Gastroesophageal sphincter (tissue), 4 donors: ENCODE measurements around the gene CHST15. TPM values are rescaled to one million over a fixed set of nuclear protein-coding genes. Genes with fewer than 3 reads are reported as not detected.

Source experiments
- ATAC-seq: fragments of 150-250 bp; one replicate; pipeline ENCODE4 v1.9.1; 2016; ENCODE audit warnings: mild to moderate bottlenecking, moderate library complexity
- H3K27ac ChIP-seq, 4 donors: fragments of 200-600 bp; sonication (generic) in 3 of 4; 1 replicate in 3 of 4; 2 replicates in 1 of 4; pipeline ENCODE4 v1.5.1; 2016 to 2019
- H3K27me3 ChIP-seq: fragments of 200-600 bp; sonication (generic); one replicate; pipeline ENCODE4 v1.5.1; 2019
- H3K36me3 ChIP-seq, 2 donors: fragments of 200-600 bp; sonication (generic); one replicate each; pipeline ENCODE4 v1.5.1; 2019; ENCODE audit warnings: control low read depth in 1 of 2
- H3K4me1 ChIP-seq, 3 donors: fragments of 200-600 bp; sonication (generic); 1 replicate in 2 of 3; 2 replicates in 1 of 3; pipeline ENCODE4 v1.5.1; 2016 to 2019; ENCODE audit warnings: control low read depth in 2 of 3
- H3K4me3 ChIP-seq, 2 donors: fragments of 200-600 bp; sonication (generic); one replicate each; pipeline ENCODE4 v1.5.1; 2019; ENCODE audit warnings: mild to moderate bottlenecking in 1 of 2, moderate library complexity in 1 of 2
- H3K9me3 ChIP-seq, 3 donors: fragments of 200-600 bp; sonication (generic); one replicate each; pipeline ENCODE4 v1.5.1; 2017 to 2019; ENCODE audit warnings: control low read depth in 2 of 3
- EP300 ChIP-seq: sonication (generic); formaldehyde crosslinking; IDR thresholded peaks from one replicate; pipeline ENCODE4 v1.6.1; 2017; ENCODE audit warnings: antibody characterized with exemption, mild to moderate bottlenecking
- POLR2A ChIP-seq, 2 donors: fragments of 450-650 bp; IDR thresholded peaks; one replicate each; pipeline ENCODE4 v1.6.1; 2017; ENCODE audit warnings: antibody characterized with exemption in 2 of 2, mild to moderate bottlenecking in 2 of 2, moderate library complexity in 1 of 2
- POLR2AphosphoS5 ChIP-seq: sonication (generic); formaldehyde crosslinking; IDR thresholded peaks from one replicate; pipeline ENCODE4 v1.6.1; 2017; ENCODE audit warnings: antibody characterized with exemption
- WGBS, 2 donors: methylation state at CpG; one replicate each; pipeline ENCODE4 v1.1.5; 2018; ENCODE audit warnings: low coverage in 1 of 2; 5-methylcytosine and 5-hydroxymethylcytosine counted together
- total RNA-seq, 4 donors: library from RNA; depleted of rRNA; stranded (reverse); fragments of >200 nt; gene quantifications; one replicate each; pipeline ENCODE4 v1.1.0, GENCODE V29; 2016
- TF ChIP-seq, protein P1 (sequence below), 4 experiments: fragments of 200-600 bp in 2 of 4; fragments of 450-650 bp in 2 of 4; sonication (generic) in 1 of 4; IDR thresholded peaks; one replicate each; pipeline ENCODE4 v1.5.1; 2017 to 2019; ENCODE audit warnings: antibody characterized with exemption in 4 of 4, mild to moderate bottlenecking in 2 of 4, moderate library complexity in 2 of 4

The CHST15 gene
- total RNA-seq, 4 donors from 2014 or later, result 63.5 to 87.5 (median 74.3) TPM

DNA sequence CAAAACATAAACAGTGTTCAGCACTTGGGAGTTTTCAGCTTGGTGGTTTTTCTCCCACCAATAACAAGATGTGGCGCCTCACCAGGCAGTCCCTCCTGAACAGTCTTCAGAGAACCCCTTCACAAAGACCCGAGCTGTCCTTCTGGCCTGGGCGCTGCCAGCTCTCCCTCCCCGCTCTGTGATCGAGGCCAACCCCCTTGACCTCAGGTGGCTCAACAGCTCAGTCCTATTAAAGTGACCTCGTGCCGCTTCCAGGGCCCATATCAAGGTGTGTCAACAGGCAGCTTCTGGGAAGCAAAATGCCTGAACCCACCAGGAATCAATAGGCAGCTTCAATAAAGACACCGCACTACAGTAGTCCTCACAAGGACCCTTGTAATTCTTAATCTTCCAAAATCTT, 63.3 kb downstream of the CHST15 start:
- H3K27ac ChIP-seq, result peak overlapping the region in 3 of 4 donors; percentile 29 to 81 (median 70)
- peaks cover 0 to 98% (median 33%) of the 10 kb centered on the region in 3 donors for H3K4me1 ChIP-seq
- no peak overlapping the region for H3K4me3 ChIP-seq
- no peak for ATAC-seq
- no peaks in the 10 kb centered on the region for H3K27me3 ChIP-seq
- no peaks in the 10 kb centered on the region for H3K9me3 ChIP-seq
- TF ChIP-seq EP300 (no peak), POLR2AphosphoS5 (no peak), POLR2A (IDR thresholded peaks at IDR 0.05) (no peak)
- peaks cover 0 to 40% of the 10 kb centered on the region in 2 donors for H3K36me3 ChIP-seq
- 90 to 100% methylated on average over 1 to 2 of the region's 8 CpGs for WGBS, 2 donors

DNA sequence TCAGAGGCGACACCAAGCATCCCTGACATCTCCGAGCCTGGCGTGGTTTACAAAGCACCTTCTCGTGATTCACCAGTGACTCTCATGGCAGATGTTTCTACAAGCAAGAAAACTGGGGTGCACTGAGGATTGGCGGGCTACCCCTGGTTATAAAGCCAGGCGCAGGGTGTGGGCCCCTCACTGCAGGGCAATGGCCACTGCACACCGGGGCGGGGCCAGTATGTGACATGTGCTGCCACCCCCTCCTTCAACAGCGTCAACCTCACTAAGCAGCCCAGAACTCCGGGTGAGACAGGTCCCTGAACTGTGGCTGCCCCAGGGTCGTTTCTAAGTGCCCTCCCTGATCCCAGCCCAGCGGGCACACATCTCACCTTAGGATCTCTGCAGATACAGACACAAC, 63.8 kb downstream of the CHST15 start:
- TF ChIP-seq POLR2A (IDR thresholded peaks at IDR 0.05), result no peak
- no peak for TF ChIP-seq POLR2AphosphoS5
- TF ChIP-seq EP300, result no peak
- TF ChIP-seq, protein P1, sequence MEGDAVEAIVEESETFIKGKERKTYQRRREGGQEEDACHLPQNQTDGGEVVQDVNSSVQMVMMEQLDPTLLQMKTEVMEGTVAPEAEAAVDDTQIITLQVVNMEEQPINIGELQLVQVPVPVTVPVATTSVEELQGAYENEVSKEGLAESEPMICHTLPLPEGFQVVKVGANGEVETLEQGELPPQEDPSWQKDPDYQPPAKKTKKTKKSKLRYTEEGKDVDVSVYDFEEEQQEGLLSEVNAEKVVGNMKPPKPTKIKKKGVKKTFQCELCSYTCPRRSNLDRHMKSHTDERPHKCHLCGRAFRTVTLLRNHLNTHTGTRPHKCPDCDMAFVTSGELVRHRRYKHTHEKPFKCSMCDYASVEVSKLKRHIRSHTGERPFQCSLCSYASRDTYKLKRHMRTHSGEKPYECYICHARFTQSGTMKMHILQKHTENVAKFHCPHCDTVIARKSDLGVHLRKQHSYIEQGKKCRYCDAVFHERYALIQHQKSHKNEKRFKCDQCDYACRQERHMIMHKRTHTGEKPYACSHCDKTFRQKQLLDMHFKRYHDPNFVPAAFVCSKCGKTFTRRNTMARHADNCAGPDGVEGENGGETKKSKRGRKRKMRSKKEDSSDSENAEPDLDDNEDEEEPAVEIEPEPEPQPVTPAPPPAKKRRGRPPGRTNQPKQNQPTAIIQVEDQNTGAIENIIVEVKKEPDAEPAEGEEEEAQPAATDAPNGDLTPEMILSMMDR (IDR thresholded peaks at IDR 0.05), result no peak
- ATAC-seq, result no peak
- no CpG with 5 or more reads among the region's 12 CpGs for WGBS, 2 donors
- Histone ChIP-seq H3K36me3 (peaks cover 0 to 38% of the 10 kb centered on the region in 2 donors), H3K9me3 (no peaks in the 10 kb centered on the region), H3K4me3 (no peak overlapping the region), H3K27ac (peak overlapping the region in 3 of 4 donors; percentile 29 to 81 (median 70)), H3K4me1 (peaks cover 0 to 99% (median 33%) of the 10 kb centered on the region in 3 donors), H3K27me3 (no peaks in the 10 kb centered on the region)

DNA sequence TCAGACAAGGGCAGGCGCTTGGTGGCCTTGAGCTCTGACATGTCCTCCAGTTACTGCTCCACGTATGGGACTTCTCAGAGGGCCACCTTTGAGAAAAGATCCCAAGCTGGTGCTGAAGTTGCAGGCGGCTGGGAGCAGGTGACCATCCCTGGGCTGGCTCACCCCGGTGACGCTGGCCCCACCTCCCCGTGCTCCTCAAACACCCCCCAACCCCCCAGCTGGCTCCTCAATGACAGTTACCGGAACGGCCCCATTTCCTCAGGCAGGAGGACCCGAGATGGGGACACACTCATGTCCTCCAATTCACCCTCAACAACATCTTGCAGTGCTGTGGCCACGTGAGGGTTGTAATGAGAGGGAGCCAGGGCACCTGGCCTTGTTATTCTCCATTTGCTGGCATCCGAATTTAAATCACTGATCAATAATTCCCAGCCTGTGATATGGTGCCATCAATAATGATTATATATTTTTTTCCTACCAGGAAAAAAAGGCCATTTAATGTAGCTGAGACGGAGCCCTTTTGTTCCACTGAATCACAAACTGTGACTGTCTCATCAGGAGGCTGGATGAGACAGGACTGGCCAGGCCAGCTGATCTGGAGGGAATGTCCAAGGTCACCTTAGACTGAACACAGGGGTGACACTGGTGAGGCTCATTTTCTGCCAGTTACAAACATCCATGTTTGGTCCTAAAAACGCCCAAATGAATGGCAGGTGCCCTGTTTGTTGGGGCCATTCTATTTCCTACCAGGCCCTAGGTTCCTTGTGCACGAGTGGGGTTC, 64.5 kb downstream of the CHST15 start:
- Histone ChIP-seq H3K4me3 (no peak overlapping the region), H3K27ac (peak overlapping the region in 2 of 4 donors; percentile 70 to 81), H3K9me3 (no peaks in the 10 kb centered on the region), H3K4me1 (peaks cover 0 to 97% (median 33%) of the 10 kb centered on the region in 3 donors), H3K36me3 (peaks cover 0 to 38% of the 10 kb centered on the region in 2 donors), H3K27me3 (no peaks in the 10 kb centered on the region)
- TF ChIP-seq POLR2A (IDR thresholded peaks at IDR 0.05) (no peak), POLR2AphosphoS5 (no peak), EP300 (no peak)
- TF ChIP-seq, protein P1 (IDR thresholded peaks at IDR 0.05), result no peak
- ATAC-seq, result no peak
- WGBS, 2 donors, result 78 to 100% methylated on average over 2 to 3 of the region's 14 CpGs

DNA sequence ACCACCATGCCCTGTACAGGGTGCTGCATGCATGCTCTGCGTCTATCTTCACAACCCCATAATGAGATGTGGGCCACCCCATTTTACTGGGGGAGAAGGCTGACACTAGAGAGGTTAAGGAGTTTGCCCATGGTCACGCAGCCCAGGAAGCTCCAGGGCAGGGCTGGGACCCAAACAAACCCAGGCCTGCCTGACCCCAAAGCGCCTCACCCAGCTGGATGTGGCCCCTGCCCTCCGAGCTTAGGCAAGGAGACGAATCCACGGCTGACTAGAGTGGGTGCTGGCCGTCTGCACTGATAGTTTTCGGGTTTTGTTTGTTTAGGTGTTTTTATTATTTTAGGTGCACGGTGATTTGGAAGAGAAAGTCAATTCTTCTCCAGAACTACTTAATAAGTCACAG, 65.7 kb downstream of the CHST15 start:
- WGBS, 2 donors, result 67 to 78% methylated on average over 3 to 4 of the region's 9 CpGs
- peaks cover 0 to 84% (median 23%) of the 10 kb centered on the region in 3 donors for H3K4me1 ChIP-seq
- TF ChIP-seq, protein P1 (IDR thresholded peaks at IDR 0.05), result no peak
- TF ChIP-seq EP300, result no peak
- H3K9me3 ChIP-seq, result no peaks in the 10 kb centered on the region
- peak overlapping the region in 3 of 4 donors; percentile 63 to 74 (median 64) for H3K27ac ChIP-seq
- H3K4me3 ChIP-seq, result no peak overlapping the region
- H3K27me3 ChIP-seq, result no peaks in the 10 kb centered on the region
- no peak for ATAC-seq
- peaks cover 0 to 38% of the 10 kb centered on the region in 2 donors for H3K36me3 ChIP-seq

DNA sequence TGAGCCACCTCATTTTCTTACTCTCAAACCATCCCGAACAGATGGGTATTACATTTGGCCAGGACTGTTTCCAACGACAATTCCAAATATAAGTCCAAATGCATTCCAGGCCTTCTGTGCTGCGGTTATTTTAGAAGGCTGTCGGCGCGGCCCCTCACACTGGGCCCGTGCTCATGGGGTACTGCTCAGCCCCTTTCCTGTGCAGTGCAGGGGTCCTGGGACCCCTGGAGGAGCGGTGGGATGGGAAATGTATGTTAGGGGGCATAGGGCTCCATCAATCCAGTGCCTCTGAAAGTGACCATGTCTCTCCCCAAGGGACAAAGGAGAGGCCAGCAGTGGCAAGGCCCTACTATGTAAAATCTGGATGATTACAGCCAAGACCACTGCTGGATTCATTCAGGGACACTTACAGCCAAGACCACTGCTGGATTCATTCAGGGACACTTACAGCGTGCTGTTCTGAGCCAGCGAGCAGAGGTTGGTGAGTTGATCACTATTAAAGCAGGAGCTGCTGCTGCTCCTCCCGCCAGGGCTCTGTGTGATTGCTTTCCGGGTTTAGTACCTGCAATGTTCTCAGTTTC, 66.3 kb downstream of the CHST15 start:
- no peak overlapping the region for H3K4me3 ChIP-seq
- H3K27ac ChIP-seq, result peak overlapping the region in 3 of 4 donors; percentile 63 to 74 (median 64)
- 24 to 42% methylated on average over 2 to 6 of the region's 12 CpGs for whole genome bisulfite sequencing, 2 donors
- H3K36me3 ChIP-seq, result peaks cover 0 to 38% of the 10 kb centered on the region in 2 donors
- no peaks in the 10 kb centered on the region for H3K9me3 ChIP-seq
- H3K27me3 ChIP-seq, result no peaks in the 10 kb centered on the region
- H3K4me1 ChIP-seq, result peaks cover 0 to 84% (median 20%) of the 10 kb centered on the region in 3 donors
- no peak for TF ChIP-seq EP300
- no peak for TF ChIP-seq POLR2A (IDR thresholded peaks at IDR 0.05)
- ATAC-seq, result no peak
